Jurkat, Clone E6-1 (cell line): ENCODE measurements around the gene ACVRL1.

Experiments used
- DNase-seq: peaks from one replicate; pipeline ENCODE4 v3.0.0-alpha.2; 2011; ENCODE audit warnings: low read depth, low spot score
- H3K4me3 ChIP-seq: 2 replicates; pipeline ENCODE4 v1.5.1; 2011; ENCODE audit warnings: mild to moderate bottlenecking, low read length, control low read depth, moderate library complexity

ACVRL1 gene

GRCh38 chr12:51895378-51896135 is 11.7 kb upstream of the ACVRL1 start:
- no peak for DNase-seq
- H3K4me3 ChIP-seq: no peak overlapping the region

- no peak overlapping the region for H3K4me3 ChIP-seq
- DNase-seq: no peak
Measured at GRCh38 chr12:51896236-51896635, 11.1 kb upstream of the ACVRL1 start.

DNA sequence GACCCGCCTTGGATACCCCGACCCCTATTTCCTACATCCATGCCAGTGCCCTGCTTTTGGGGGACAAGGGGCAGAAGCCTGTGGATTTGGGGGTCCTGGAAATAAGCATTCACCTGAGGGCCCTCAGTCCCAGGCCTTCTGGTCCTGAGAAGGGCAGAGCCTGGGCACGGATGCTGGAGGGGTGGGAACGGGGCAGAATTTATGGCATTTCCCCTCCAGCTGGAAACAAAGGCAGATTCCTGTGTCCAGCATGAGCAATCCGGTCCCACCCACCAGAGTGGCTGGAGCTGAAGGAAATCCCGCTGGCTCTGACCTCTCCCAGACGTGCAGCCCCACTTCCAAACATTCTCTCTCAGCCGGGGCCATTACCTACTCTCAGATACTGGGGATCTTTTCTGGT is 10.1 kb upstream of the ACVRL1 start:
- no peak for DNase-seq
- no peak overlapping the region for H3K4me3 ChIP-seq

GRCh38 chr12:51898506-51898905 is 8.8 kb upstream of the ACVRL1 start:
- DNase-seq: no peak
- no peak overlapping the region for H3K4me3 ChIP-seq

DNA sequence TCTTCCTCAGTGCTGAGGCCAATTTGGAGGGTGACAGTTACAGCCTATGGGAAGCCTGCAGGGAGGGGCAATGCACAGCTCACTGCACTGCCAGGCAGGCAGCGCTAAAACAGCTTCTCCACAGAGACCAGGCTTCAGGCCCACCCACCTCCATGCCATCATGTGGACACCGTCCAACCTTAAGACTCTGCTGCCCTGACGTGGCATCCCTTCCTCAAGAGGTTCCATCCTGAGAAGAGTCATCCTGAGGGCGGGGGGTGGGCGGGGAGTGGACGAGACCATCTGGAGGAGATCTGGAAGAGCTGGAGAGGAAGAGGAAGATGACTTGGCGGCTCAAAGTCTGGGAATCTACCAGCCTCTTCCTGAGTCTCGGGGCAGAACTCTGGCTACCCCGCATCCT is 8.4 kb upstream of the ACVRL1 start:
- H3K4me3 ChIP-seq: no peak overlapping the region
- DNase-seq: no peak

GRCh38 chr12:51900323-51900889 is 6.9 kb upstream of the ACVRL1 start:
- no peak for DNase-seq
- no peak overlapping the region for H3K4me3 ChIP-seq

DNA sequence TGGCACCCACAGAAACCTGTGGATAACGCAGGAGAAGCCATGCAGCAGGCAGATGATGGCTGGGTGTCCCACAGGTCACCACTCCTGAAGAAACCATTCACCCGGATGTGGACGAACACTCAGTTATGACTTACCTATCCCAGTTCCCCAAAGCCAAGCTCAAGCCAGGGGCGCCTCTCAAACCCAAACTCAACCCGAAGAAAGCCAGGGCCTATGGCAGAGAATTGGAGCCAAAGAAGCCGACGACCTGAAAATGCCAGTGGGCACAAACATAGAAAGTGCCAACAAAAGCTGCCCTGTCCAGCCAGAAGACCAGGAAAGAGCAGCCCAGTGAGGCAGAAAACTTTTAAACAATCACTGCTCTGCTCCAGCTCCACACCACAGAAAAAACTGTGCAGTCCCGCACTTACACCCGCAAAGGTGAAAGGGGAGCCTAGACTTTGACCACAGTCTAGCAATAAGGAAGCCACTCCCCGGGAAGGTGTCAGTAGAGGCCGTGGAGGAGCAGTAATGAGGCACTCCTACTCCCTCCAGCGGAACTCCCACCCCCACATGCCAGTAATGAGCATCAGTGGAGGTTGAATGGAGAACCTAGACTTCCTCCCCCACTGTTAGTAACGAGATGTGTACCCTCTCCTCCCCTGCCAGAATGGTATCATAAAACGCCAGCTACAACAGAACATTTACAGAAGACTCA is 6.0 kb upstream of the ACVRL1 start:
- no peak for DNase-seq
- H3K4me3 ChIP-seq: no peak overlapping the region

DNA sequence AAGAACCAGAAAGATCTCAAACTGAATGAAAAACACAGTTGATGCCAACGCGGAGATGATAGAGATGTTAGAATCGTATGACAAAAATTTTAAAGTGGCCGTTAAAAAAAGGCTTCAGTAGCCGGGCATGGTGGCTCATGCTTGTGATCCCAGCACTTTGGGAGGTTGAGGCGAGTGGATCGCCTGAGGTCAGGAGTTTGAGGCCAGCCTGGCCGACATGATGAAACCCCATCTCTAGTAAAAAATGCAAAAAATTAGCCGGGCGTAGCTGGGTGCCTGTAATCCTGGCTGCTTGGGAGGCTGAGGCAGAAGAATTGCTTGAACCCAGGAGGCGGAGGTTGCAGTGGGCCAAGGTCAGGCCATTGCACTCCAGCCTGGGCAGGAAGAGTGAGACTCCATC is 5.4 kb upstream of the ACVRL1 start:
- no peak for DNase-seq

DNA sequence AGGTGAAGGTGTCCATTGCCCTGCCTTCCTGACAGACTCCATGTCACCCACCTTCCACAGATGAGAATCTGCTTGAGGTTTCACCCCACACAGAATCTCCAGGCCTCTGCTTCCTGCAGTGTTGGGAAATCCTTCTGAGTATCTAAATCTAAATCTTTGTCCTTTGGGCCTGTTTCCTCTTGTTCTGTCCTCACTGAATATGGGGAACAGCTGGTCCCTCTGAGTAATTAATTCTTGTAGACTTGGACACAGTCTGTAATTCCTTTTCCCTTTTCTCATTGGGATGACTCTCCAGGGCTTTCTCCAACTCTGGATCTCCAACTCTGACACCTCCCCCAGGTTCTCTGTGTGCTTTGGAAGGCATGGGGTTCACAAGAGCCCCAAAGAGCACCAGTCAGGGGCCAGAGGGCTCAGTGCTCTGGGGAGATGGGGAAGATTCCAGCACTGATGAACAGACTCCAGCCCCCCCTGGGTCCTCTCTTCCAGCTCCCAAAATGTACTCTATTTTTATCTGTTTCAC is 2.3 kb upstream of the ACVRL1 start:
- H3K4me3 ChIP-seq: no peak overlapping the region
- DNase-seq: no peak

More for the DNA sequence above, 5.4 kb upstream of the ACVRL1 start:
- H3K4me3 ChIP-seq: no peak overlapping the region

DNA sequence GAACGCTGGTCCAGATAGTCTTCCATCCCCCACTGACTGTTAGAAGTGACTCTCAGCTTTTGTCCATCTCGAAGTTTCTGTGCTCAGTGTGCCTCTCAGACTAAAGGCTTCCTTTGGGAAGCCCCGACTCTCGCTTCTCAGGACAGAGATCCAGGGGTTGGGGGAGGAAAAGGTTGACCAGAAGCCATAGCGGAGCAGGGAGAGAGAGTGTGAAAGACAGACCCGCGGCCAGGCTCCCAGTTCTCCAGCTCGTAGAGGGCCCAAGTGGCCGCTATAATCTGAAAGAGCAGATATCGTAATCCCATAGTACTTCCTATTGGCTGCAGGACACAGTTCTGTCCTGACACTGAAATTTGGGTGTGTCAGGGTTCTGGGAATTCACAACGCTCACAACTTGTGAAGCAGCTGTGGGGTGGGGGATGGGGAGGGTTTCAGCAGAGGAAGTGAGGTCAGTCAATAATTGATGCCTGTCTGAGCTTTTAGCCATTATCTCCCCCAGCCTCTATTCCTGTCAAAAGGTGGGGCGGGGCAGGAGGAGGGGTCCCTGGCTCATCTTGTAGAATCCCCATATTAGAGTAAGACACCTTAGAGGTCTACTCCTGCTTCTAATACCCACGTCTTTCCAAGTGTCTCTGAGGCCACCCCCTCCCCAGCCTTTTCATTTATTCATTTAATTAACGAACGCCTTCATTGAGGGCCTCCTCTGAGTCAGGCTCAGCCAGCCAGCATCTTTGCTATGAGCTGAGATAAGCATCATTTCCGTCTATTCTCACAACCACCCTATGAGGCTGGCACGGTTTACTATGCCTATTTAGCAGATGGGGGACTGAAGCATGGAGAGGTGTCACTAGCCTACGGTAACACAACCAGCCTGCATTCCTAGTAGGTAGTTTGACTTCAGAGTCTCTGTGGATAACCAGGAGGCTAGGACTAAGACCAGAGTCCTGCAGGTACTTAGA is 1.6 kb upstream of the ACVRL1 start:
- H3K4me3 ChIP-seq: no peak overlapping the region
- DNase-seq: no peak

DNA sequence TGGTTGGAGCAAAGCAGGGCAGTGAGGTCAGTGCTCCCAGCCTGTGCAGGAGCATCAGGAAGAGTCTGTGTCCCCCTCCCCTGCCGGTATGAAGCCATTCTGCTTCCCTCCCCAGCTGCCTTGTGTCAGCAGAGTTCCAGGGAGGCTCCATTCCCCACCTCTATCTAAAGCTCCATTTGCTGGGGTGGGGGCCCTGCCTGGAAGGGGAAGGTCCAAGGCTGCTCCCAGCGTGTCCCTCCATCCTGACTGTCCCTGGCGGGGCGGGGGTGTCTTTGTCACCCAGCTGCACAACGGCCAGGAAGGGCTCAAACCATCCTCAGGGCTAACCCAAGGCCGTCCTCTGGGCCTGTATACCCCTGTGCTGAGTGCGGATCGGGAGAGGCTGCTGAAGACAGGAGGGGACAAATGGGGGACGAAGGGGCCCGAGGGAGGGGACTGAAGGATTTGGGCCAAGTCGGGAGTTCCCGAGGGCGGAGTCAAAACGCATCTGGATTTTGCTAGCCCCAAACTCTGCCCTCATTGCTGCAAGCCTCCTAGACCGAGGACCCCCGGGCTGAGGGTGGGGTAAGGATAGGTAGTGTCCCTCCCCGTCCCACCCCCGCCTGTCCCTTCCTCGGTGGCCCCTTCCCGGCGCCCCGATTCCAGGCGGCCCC is 748 bp upstream of the ACVRL1 start:
- no peak overlapping the region for H3K4me3 ChIP-seq
- DNase-seq: no peak

GRCh38 chr12:51907856-51908425 is 637 bp downstream of the ACVRL1 start:
- DNase-seq: no peak
- no peak overlapping the region for H3K4me3 ChIP-seq

GRCh38 chr12:51908876-51909592 is 1.7 kb downstream of the ACVRL1 start:
- H3K4me3 ChIP-seq: no peak overlapping the region
- no peak for DNase-seq

GRCh38 chr12:51910168-51910567 is 2.9 kb downstream of the ACVRL1 start:
- no peak overlapping the region for H3K4me3 ChIP-seq
- no peak for DNase-seq

GRCh38 chr12:51910691-51911090 is 3.4 kb downstream of the ACVRL1 start:
- DNase-seq: no peak
- H3K4me3 ChIP-seq: no peak overlapping the region

GRCh38 chr12:51911307-51911706 is 4.0 kb downstream of the ACVRL1 start:
- no peak for DNase-seq
- no peak overlapping the region for H3K4me3 ChIP-seq

DNA sequence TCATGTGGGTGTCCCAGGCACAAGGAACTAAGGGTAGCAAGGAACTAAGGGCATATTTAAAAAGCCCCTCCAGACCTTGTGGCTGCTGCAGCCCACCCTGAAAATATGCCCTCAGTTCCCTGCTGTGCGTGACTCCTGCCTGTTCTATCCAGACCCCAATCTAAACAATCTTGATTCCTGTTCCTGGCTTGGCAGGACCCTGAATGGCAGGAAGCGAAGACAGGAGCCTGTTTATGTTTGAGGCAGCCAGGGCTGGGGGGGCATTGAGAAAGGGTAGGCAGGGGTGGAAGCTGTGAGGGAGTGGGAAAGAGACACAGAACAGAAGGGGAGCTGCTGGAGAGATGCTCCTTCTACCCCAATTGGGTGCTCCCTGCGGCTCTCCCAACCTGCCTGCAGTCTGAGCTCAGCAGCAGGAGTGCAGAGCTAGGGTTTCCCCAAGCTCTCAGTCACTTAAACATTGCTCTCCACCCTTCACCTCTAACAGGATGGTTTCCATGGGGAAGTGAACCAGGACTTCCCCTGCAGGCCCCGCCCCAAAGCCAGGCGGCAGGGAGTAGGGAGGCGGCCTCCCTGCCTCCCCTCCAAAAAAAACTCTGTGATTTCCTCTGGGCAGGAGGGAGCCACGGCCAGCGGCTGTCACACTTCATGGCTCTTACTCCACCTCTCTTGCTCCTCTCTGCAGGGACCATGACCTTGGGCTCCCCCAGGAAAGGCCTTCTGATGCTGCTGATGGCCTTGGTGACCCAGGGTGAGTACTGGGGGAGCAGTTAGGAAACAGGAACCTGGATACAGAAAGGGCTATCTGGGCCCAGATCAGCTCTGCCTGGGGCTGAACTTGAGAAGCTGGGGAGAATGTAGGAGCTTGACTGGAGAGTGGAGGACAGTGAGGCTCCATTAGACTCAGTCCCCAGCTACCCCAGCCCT is 4.7 kb downstream of the ACVRL1 start:
- DNase-seq: no peak
- no peak overlapping the region for H3K4me3 ChIP-seq
